Kidney epithelial cell (primary cell): ENCODE data around the gene WDR90. TPM values are rescaled to one million over a fixed set of nuclear protein-coding genes. Genes with fewer than 3 reads are reported as not detected.

Experiments used
- DNase-seq: peaks from one replicate; pipeline ENCODE4 v3.0.0-alpha.2; 2010; ENCODE audit warnings: low read depth
- H3K27me3 ChIP-seq: 2 replicates; pipeline ENCODE4 v1.6.0; 2011; ENCODE audit warnings: low read length; ENCODE audit not compliant: control insufficient read depth, insufficient read depth
- H3K36me3 ChIP-seq: 2 replicates; pipeline ENCODE4 v1.5.1; 2011; ENCODE audit warnings: low read length; ENCODE audit not compliant: control insufficient read depth, insufficient read depth
- H3K4me3 ChIP-seq: 2 replicates; pipeline ENCODE4 v1.5.1; 2011; ENCODE audit warnings: low read depth, mild to moderate bottlenecking, control low read depth, low read length
- total RNA-seq: library from RNA; depleted of rRNA; stranded (reverse); fragments of >200 nt; gene quantifications from 2 replicates; pipeline ENCODE4 v1.2.3, GENCODE V29; 2015
- TF ChIP-seq, protein P1 (sequence below): IDR thresholded peaks from 2 replicates; pipeline ENCODE4 v1.5.1; 2011; ENCODE audit warnings: mild to moderate bottlenecking, moderate library complexity, low read length, control low read depth, inconsistent platforms; ENCODE audit not compliant: insufficient read depth, poor library complexity, severe bottlenecking

WDR90 gene
- total RNA-seq, 1 donor from 2014 or later, result 17.0 TPM

- TF ChIP-seq, protein P1, sequence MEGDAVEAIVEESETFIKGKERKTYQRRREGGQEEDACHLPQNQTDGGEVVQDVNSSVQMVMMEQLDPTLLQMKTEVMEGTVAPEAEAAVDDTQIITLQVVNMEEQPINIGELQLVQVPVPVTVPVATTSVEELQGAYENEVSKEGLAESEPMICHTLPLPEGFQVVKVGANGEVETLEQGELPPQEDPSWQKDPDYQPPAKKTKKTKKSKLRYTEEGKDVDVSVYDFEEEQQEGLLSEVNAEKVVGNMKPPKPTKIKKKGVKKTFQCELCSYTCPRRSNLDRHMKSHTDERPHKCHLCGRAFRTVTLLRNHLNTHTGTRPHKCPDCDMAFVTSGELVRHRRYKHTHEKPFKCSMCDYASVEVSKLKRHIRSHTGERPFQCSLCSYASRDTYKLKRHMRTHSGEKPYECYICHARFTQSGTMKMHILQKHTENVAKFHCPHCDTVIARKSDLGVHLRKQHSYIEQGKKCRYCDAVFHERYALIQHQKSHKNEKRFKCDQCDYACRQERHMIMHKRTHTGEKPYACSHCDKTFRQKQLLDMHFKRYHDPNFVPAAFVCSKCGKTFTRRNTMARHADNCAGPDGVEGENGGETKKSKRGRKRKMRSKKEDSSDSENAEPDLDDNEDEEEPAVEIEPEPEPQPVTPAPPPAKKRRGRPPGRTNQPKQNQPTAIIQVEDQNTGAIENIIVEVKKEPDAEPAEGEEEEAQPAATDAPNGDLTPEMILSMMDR, result no peak
- H3K4me3 ChIP-seq, result no peak overlapping the region
- H3K27me3 ChIP-seq, result peaks cover 4% of the 10 kb centered on the region
- DNase-seq, result no peak
- H3K36me3 ChIP-seq, result no peaks in the 10 kb centered on the region
These were observed 17.3 kb upstream of the WDR90 start for GRCh38 chr16:631808-632358.

- no peaks in the 10 kb centered on the region for H3K36me3 ChIP-seq
- DNase-seq, result no peak
- no peak overlapping the region for H3K4me3 ChIP-seq
- TF ChIP-seq, protein P1, result no peak
- H3K27me3 ChIP-seq, result peaks cover 4% of the 10 kb centered on the region
These were observed 16.5 kb upstream of the WDR90 start for GRCh38 chr16:632486-633335.

DNA sequence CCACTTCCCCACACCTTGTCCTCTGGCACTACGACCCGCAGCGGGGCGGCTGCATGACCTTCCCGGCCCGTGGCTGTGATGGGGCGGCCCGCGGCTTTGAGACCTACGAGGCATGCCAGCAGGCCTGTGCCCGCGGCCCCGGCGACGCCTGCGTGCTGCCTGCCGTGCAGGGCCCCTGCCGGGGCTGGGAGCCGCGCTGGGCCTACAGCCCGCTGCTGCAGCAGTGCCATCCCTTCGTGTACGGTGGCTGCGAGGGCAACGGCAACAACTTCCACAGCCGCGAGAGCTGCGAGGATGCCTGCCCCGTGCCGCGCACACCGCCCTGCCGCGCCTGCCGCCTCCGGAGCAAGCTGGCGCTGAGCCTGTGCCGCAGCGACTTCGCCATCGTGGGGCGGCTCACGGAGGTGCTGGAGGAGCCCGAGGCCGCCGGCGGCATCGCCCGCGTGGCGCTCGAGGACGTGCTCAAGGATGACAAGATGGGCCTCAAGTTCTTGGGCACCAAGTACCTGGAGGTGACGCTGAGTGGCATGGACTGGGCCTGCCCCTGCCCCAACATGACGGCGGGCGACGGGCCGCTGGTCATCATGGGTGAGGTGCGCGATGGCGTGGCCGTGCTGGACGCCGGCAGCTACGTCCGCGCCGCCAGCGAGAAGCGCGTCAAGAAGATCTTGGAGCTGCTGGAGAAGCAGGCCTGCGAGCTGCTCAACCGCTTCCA lies 15.7 kb upstream of the WDR90 start:
- H3K27me3 ChIP-seq, result peaks cover 4% of the 10 kb centered on the region
- H3K36me3 ChIP-seq, result no peaks in the 10 kb centered on the region
- no peak for DNase-seq
- no peak overlapping the region for H3K4me3 ChIP-seq
- TF ChIP-seq, protein P1, result no peak

DNA sequence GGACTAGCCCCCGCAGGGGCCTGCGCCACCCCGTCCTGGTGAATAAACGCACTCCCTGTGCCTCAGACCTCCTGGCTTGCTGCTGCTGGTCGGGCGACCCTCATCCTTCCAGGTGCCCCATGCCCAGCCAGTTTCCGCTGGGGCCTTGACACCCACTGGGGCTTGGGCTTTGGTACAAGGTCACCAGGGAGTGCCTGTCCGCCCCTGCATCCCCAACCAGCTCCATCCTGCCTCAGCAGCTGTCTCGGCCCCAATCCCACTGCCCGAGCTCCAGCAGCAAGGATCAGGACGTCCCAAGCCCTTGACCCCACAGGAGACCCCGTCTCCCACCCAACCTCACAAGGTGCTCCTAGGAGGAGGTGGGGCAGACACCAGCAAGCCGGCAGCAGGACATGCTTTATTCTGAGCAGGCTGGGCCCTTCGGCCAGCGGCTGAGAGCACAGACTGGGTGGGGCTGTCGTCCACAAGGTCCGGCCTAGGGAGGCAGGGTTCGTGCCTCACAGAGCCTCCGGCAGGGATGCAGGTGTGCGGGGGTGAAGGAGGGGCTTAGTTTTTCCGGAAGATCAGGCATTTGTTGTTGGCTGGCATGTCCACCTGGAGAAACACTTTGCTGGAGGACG lies 15.0 kb upstream of the WDR90 start:
- H3K27me3 ChIP-seq, result peaks cover 4% of the 10 kb centered on the region
- no peak for DNase-seq
- H3K36me3 ChIP-seq, result no peaks in the 10 kb centered on the region
- no peak overlapping the region for H3K4me3 ChIP-seq
- TF ChIP-seq, protein P1, result no peak

GRCh38 chr16:634996-635395 lies 14.2 kb upstream of the WDR90 start:
- TF ChIP-seq, protein P1, result no peak
- Histone ChIP-seq H3K27me3 (peaks cover 4% of the 10 kb centered on the region), H3K36me3 (no peaks in the 10 kb centered on the region), H3K4me3 (no peak overlapping the region)
- no peak for DNase-seq
